Right lung (tissue), 5 donors: ENCODE data around the gene MAN1A2. TPM values are rescaled to one million over a fixed set of nuclear protein-coding genes. Genes with fewer than 3 reads are reported as not detected.

Experiments
- DNase-seq, 2 donors: peaks; one replicate each; pipeline ENCODE4 v3.0.0-alpha.2; 2013
- polyA plus RNA-seq, 5 donors: library from polyadenylated mRNA; unstranded; fragments of 120-200 nt; gene quantifications; one replicate each; pipeline versions ENCODE4 v1.2.1 to v1.2.3, GENCODE V29; 2013; ENCODE audit warnings: inconsistent platforms in 1 of 5, low replicate concordance in 1 of 5; ENCODE audit not compliant: insufficient read length in 5 of 5, insufficient read depth in 1 of 5

Gene MAN1A2
- polyA plus RNA-seq, 5 donors, result 21.7 to 36.0 (median 33.5) TPM

DNA sequence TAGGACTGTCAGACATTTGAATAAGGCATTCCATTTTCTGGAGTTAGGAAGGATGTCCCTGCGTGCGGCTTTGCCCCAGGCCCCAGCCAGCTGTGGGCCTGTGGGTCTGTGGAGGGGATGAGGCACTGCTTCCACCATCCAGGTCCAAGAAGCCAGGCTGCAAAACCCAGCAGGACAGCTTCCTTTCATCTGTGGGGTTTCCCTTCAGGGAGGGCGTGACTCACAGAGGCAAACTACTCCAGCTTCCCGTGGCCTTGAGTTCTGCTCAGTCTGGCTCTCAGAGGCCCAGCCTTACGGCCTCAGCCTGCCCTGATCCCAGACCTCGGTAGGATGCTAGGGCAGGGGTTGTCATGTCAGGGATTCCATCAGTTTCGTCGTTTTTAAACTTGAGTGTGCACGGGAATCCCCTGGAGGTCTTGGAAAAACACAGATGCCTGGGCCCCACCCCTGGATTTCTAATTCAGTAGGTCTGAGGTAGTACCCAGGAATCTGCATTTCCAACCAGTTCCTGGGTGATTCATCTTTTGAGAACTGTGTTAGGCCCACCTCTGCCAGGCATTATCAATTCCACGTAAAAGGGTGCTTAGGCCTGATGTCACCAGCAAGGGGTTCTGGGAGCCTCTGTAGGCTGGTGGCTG lies 206.3 kb downstream of the MAN1A2 start:
- DNase-seq, result no peak

GRCh38 chr1:117574161-117574835 lies 207.0 kb downstream of the MAN1A2 start:
- no peak for DNase-seq

GRCh38 chr1:117575586-117576225 lies 208.5 kb downstream of the MAN1A2 start:
- DNase-seq, result no peak

DNA sequence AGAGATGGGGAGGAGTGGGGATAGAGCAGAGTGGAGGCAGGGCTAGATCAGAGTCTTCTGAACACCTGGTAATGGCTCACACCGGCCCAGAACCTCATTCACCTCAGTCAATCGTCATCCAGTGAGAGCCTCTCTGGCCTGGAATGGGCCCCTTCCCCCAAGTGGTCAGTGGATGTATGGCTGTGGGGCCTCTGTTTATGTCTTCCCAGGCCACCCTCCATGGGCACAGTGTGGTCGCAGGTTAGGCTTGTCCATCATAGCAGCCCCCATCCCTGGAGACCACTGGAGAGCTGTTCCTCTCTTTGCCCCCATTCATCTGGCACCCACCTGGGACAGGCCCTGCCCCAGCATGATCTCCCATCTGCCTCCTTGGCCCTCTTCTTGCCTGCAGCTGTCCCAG lies 209.0 kb downstream of the MAN1A2 start:
- no peak for DNase-seq

DNA sequence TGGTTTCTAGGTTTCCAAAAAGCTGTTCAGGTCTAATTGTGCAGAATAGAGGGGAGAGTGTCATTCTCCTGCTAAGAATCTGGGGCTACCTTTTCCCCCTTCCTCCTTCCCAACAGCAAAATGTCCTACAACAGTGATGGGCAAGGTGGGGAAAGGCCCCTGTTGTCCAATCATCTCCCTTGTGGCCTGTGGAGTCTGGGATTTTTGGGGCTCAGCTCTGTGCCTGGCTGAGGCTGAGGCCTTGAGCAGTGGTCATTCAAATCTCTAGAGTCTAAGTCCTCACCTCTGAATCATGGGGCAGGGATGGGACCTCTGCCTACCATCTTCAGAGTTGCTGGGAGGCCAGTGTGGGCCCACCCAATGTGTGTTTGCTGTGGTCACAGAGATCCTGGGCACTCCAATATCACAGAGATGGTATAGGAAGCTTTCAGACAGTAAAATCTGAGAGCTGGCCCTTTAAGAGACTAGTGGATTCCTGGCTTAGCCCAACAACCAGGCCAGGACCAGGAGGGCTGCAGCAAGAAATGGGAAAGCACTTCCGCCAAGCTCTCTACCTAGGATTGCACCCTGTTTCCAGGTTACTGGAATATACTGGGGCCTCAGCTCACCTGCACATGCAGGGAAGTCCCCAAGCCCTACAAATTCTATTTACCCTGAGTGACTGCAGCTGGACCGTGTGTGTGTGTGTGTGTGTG lies 210.1 kb downstream of the MAN1A2 start:
- DNase-seq, result no peak

DNA sequence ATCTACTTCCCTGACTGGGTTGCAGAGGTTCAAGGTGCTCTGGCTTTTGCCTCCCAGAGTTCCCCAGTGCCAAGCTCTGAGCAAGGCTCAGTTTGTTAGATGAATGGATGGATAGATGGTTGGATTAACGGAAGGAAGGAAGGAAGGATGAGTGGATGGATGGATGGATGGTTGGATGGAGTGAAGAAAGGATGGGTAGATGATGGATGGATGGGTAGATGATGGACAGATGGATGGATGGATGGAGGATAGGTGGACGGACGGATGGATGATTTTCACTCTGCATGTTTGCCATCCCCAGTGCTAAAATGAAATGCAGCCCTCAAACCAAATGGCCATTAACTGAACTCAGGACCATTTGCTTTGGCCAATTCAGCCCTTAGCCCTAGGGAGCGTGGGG lies 211.2 kb downstream of the MAN1A2 start:
- DNase-seq, result no peak

Other genes with a start within 250 kb of the MAN1A2 start
- gene TRIM45, start 245.7 kb upstream of the MAN1A2 start, polyA plus RNA-seq, result 10 to 100 TPM; 13.7 to 18.7 (median 17.8) TPM
- gene VTCN1, start 156.5 kb upstream of the MAN1A2 start, polyA plus RNA-seq, result under 1 TPM; 0.28 to 0.68 (median 0.54) TPM
- gene TENT5C, start 238.6 kb downstream of the MAN1A2 start, polyA plus RNA-seq, result 10 to 100 TPM; 11.7 to 23.0 (median 15.7) TPM